GM15510 (cell line): ENCODE measurements around the gene TMEM255B.

ENCODE experiments used
- POLR2A ChIP-seq: IDR thresholded peaks from 3 replicates; pipeline ENCODE4 v1.6.1; 2011; ENCODE audit warnings: borderline replicate concordance; ENCODE audit not compliant: insufficient read length; ENCODE audit errors: extremely low read depth

The TMEM255B gene

GRCh38 chr13:113811081-113811928, 52.3 kb downstream of the TMEM255B start:
- TF ChIP-seq POLR2A: no peak

GRCh38 chr13:113812178-113813040, 53.4 kb downstream of the TMEM255B start:
- TF ChIP-seq POLR2A: no peak

DNA sequence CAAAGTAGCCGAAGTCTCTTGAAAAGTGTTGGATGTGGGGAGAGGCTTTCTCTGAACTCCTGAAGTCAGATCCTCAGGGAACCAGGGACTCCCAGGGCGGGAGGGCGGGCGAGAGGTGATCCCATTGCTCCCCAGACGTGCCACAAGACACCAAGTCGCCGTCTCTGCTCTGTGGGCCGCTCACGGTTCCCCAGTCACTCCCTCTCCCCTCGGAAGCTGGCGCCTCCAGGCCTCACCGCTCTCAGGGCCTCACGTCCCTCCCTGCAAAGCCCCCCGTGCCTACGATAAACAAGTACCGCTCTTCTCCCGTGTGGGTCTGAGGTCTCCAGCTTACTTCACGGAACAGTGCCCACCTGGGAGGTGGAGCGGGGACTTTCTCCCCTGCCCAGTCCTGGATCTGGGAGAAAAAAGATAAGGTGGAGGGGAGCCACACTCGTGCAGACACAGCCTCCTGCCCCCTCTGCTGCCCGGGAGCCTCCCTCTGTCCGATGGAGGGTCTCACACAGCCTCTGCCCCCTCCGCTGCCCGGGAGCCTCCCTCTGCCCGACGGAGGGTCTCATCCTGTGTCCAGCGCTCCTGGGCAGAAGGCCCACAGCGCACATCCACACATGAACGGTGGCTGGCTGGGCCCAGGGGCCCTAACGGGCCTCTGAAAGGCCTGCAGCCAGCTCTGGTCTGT, 54.2 kb downstream of the TMEM255B start:
- no peak for TF ChIP-seq POLR2A

GRCh38 chr13:113813749-113814434, 54.9 kb downstream of the TMEM255B start:
- no peak for TF ChIP-seq POLR2A

DNA sequence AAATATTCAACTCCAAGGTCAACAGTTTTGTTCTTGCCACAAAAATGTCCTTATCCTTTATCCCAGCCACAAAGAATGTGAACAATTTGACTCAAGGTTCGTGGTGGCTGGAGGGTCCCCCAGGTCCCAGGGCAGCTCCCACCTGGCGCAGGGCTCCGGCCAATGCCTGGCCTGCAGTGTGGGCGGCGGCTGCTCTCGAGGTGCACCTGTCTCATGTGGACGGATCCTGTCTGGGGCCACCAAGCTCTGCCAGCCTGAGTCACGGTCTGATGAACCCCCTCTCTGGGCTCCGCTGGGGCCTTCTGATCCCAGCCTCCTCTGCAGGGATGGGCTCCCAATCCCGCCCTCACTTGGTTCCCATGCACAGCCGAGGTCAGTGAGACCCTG, 55.4 kb downstream of the TMEM255B start:
- no peak for TF ChIP-seq POLR2A

DNA sequence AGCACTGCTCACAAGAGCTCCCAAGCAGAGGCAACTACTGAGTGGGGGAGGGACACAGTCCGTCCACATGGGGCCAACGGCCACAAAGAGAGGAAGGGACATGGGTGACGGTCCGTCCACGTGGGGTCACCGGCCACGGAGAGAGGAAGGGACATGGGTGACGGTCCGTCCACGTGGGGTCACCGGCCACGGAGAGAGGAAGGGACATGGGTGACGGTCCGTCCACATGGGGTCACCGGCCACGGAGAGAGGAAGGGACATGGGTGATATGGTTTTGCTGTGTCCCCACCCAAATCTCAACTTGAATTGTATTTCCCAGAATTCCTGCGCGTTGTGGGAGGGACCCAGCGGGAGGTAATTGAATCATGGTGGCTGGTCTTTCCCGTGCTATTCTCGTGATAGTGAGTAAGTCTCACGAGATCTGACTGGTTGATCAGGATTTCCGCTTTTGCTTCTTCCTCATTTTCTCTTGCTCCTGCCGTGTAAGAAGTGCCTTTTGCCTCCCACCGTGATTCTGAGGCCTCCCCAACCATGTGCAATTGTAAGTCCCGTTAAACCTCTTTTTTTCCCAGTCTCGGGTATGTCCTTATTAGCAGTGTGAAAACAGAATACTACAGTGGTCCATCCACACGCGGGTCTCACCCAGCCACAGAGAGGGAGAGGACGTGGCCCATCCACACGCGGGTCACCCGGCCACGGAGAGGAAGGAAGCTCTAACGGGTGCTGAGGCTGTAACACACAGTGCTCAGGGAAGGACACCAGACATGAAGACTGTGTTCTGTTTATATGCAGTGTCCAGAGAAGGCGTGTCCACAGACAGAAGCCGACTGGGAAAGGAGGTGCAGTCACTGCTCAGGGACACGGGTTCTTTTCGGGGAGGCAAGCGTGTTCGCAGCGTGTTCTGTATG, 56.4 kb downstream of the TMEM255B start:
- no peak for TF ChIP-seq POLR2A

GRCh38 chr13:113816254-113816929, 57.4 kb downstream of the TMEM255B start:
- TF ChIP-seq POLR2A: no peak

- no peak for TF ChIP-seq POLR2A
These were observed 58.2 kb downstream of the TMEM255B start for GRCh38 chr13:113816946-113817859.

GRCh38 chr13:113817860-113818691, 59.0 kb downstream of the TMEM255B start:
- no peak for TF ChIP-seq POLR2A

DNA sequence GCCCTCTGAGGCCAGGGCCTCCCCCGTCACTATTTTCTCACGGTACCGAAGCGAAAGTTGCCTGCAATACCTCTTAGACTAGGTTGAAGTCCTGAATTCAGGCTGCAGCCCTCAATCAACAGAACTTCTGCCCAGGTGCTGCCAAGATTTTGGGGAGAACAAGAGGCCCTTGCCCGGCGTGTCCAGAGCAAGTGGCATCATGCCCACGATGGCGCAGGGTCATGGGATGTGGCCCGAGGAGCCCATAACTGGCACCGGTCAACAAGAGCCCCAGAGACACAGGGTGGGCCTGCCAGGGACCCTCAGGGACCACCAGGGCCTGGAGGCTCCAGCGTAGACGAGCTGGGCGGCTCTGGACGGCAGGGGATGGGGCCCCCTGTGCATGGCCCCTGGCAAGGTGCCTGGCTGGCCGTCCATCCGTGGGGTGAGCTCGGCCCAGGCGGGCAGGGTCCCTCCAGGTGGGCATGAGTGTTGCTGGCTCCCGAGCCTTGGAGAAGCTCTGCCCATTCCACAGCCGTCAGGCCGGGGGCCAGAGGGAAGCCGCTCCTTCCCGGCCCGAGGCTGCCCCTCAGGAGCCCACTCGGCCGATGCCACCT, 59.8 kb downstream of the TMEM255B start:
- TF ChIP-seq POLR2A: no peak

DNA sequence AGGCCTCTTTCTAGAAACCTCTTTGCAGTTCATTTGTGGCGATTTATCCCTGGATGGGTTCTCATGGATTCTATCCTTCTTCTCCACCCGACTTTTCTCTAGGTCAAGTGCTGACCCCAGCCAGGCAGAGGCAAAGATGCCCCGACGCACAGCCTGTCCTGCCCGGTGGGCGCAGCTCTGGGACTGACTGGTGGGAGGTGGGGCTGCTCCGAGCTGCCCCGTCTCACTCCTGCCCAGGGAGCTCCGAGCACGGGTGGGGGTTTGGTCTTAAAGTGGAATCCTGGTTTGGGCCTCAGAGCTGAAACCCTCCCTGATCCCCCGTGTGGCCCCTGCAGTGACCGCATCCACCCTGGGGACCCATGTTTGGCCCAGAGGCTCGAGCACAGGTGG, 60.3 kb downstream of the TMEM255B start:
- TF ChIP-seq POLR2A: no peak
